H1 (cell line): ENCODE data around the gene ETV1.

ENCODE experiments used
- JUN ChIP-seq: IDR thresholded peaks from 2 replicates; pipeline ENCODE4 v1.6.1; 2011; ENCODE audit warnings: low read depth, mild to moderate bottlenecking, improper control_type of control experiment, low read length
- PHF8 ChIP-seq: fragments of 200-600 bp; sonication (generic); conservative IDR thresholded peaks from 2 replicates; pipeline ENCODE4 v1.7.1; 2012; ENCODE audit warnings: low read depth, mild to moderate bottlenecking, inconsistent platforms, low read length, moderate library complexity
- POLR2AphosphoS5 ChIP-seq: IDR thresholded peaks from 2 replicates; pipeline ENCODE4 v1.6.1; 2011; ENCODE audit warnings: low read depth, low read length
- RFX5 ChIP-seq: IDR thresholded peaks from 2 replicates; pipeline ENCODE4 v1.6.1; 2011; ENCODE audit warnings: low read depth, low read length, improper control_type of control experiment, borderline replicate concordance
- TF ChIP-seq, protein P1 (sequence below): IDR thresholded peaks from 2 replicates; pipeline ENCODE4 v1.6.1; 2012; ENCODE audit warnings: inconsistent platforms
- TF ChIP-seq, protein P2 (sequence below), 3 experiments: IDR thresholded peaks; 1 replicate in 2 of 3; 2 replicates in 1 of 3; pipeline versions ENCODE4 v1.5.1 to v1.6.1; 2011; ENCODE audit warnings: low read length in 3 of 3, mild to moderate bottlenecking in 3 of 3, inconsistent platforms in 2 of 3, low read depth in 1 of 3, moderate library complexity in 1 of 3; ENCODE audit not compliant: insufficient read depth in 1 of 3; ENCODE audit errors: control extremely low read depth in 1 of 3

DNA sequence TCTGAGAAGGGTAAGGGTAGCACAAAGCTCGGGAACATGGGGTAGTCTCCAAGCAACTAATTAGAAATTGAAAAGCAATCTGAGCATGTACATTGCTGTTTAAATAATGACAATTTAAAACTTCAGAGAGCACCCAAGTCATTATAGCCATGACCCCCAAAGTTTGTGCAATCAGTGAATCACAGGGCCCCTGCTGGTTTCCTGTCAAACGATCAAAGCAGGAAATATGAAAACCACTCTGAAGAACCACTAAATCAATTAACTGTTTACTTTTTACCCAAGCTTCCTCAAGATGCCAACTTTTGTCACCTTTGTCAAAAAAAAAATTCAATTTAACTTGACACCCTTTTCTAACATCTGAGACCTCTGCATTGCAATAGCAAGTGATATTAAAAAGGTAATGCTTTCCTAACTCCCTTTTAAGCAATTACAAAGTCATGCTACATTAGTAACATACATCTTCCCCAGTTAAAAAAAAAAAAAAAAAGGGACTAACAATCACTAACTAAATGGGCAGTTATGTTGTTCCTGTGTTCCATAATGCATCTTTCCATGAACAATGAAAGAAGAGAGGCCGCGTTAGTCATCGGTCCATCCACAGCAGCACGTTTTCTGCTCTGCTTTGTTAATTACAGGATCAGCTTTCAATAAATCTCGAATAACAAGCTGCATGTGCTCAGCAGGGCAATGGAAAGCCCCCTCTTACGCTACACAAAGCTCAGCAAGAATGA, 80.6 kb downstream of the ETV1 start:
- no peak for TF ChIP-seq POLR2AphosphoS5
- no peak for TF ChIP-seq RFX5
- TF ChIP-seq, protein P1, sequence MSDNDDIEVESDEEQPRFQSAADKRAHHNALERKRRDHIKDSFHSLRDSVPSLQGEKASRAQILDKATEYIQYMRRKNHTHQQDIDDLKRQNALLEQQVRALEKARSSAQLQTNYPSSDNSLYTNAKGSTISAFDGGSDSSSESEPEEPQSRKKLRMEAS, result no peak
- no peak for TF ChIP-seq JUN
- TF ChIP-seq PHF8, result no peak
- TF ChIP-seq, protein P2, sequence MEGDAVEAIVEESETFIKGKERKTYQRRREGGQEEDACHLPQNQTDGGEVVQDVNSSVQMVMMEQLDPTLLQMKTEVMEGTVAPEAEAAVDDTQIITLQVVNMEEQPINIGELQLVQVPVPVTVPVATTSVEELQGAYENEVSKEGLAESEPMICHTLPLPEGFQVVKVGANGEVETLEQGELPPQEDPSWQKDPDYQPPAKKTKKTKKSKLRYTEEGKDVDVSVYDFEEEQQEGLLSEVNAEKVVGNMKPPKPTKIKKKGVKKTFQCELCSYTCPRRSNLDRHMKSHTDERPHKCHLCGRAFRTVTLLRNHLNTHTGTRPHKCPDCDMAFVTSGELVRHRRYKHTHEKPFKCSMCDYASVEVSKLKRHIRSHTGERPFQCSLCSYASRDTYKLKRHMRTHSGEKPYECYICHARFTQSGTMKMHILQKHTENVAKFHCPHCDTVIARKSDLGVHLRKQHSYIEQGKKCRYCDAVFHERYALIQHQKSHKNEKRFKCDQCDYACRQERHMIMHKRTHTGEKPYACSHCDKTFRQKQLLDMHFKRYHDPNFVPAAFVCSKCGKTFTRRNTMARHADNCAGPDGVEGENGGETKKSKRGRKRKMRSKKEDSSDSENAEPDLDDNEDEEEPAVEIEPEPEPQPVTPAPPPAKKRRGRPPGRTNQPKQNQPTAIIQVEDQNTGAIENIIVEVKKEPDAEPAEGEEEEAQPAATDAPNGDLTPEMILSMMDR (IDR thresholded peaks at IDR 0.05; ENCODE audit: control extremely low read depth in 1 of 3, insufficient read depth in 1 of 3, low read depth in 1 of 3, low read length in 3 of 3), result no peak
